GM19455 (cell line): ENCODE results near the gene HCFC1.

Experiments
- ATAC-seq: cut with Tn5 transposase; IDR thresholded peaks from one replicate; pipeline ENCODE4 v1.9.1; 2021; ENCODE audit not compliant: unreplicated experiment

HCFC1 gene

GRCh38 chrX:153971450-153972367 lies at the start of gene HCFC1:
HCFC1 (minus strand) TSS chrX:153971818; CDS start chrX:153970840, 978 bp downstream.
- ATAC-seq = peak; percentile 45

- ATAC-seq = no peak
Observed at GRCh38 chrX:154021131-154021611, 49.6 kb upstream of the HCFC1 start.

DNA sequence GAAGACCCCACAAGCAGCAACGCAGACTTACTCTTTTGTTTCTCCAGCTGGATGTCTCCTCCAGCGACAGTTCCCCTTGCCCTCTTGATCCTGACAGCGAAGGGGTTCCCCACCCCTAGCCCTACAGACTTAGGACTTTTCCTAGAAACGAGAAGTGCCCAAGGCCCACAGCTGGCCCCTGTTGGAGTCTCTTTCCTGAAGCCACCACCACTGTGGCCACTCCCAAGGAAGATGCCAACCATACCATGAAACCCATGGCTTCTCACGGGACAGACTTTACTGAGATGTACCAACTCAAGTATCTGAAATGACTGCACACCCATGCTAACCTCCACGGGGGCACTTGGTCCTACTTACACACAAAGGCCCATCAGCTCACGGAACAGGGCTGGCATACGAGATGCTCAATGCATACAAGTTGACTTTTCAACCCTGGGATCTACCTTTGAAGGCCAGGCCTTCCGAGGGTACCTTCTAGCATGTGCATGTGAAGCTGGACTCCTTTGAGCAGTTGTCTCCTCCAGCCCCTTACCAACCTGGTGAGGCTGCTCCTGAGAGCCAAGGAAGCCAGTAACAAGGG lies 49.0 kb upstream of the HCFC1 start:
- no peak for ATAC-seq

- peak; percentile 71 for ATAC-seq
Observed at GRCh38 chrX:154019633-154020528, 48.3 kb upstream of the HCFC1 start, which contains the start of gene IRAK1. IRAK1 (minus strand) TSS chrX:154019902; CDS start chrX:154019812, 90 bp downstream.

DNA sequence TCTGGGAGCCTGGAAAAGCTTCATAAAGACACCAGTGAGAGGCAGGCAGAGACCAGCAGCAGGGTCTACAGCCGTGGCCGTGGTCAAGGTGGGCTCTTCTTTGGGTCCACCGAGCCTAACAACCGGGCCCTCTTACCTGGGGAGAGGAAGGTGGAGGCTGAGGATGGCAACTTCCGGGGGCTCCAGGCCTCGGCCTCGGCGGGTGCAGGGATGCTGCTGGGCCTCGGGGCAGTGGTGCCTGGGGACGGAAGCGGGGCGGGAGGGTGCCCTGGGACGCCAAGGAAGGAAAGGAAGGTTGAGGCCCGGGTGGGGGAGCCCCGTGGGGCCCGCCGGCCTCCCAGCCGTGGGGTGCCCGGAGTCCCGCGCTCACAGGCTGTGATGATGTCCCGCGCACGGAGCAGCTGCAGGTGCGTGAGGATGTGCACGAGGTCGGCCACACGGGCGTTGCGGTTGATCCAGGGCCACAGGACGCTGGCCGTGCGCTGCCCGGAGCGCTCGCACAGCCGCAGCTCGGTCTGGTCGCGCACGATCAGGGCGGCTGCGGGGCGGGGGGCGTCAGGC lies 47.5 kb upstream of the HCFC1 start:
- ATAC-seq = peak; percentile 20

DNA sequence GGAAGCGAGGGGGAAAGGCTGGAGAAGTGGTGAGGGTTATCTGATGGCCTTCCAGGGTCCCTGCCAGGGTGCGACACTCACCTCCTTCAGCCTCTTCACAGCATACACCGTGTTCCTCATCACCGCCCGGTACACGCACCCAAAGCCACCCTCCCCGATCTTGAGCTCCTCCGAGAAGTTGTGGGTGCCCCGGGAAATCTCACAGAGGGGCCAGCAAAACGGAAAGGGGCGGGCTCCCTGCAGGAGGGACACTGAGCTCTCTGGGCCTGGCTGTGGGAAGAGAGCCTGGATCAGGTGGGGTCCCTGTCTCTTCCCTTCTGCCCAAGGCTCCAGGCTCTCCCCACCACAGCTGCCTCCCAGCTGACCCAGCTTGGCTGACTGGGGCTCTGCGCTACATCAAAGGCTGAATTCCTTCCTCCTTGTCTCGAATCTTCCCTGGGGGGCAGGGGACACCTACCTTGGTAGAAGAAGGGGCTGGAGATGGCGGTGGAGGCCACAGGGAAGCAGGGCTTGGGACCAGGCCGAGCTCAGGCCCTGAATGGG lies 47.0 kb upstream of the HCFC1 start:
- ATAC-seq = no peak

DNA sequence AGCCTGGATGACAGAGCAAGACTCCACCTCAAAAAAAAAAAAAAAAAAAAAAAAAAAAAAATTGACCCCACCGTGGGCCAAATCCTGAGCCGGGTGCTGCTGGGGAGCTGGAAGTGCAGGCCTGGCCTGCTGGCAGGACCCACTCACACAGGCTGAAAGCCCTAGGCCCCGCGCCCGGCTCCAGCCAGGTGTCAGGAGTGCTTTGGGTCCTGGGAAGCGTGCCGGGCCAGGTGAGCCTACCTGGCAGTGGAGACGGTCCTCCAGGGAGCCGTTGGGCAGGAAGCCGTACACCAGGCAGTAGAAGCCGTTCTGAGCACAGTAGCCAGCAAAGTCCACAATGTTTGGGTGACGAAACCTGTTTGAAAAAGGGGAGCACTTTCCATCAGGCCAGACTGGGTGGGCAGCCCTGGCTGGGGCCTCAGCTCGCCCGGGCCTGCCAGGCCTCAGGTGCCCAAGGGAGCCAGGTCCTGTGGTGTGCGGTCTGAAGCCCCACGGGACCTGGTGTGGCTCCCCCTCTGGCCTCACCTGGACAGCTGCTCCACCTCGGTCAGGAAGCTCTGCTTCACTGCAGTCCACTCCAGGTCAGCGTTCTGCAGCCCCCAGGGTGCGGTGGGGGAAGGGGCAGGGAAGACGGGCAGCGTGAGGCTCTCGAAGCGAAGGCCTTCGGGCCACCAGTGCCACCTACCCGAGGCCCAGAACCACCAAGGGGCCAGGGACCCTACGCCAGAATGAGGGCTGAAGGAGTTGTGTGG lies 46.3 kb upstream of the HCFC1 start:
- no peak for ATAC-seq

GRCh38 chrX:154016366-154017076 lies 44.9 kb upstream of the HCFC1 start:
- no peak for ATAC-seq

GRCh38 chrX:154015581-154016264 lies 44.1 kb upstream of the HCFC1 start:
- ATAC-seq = no peak

DNA sequence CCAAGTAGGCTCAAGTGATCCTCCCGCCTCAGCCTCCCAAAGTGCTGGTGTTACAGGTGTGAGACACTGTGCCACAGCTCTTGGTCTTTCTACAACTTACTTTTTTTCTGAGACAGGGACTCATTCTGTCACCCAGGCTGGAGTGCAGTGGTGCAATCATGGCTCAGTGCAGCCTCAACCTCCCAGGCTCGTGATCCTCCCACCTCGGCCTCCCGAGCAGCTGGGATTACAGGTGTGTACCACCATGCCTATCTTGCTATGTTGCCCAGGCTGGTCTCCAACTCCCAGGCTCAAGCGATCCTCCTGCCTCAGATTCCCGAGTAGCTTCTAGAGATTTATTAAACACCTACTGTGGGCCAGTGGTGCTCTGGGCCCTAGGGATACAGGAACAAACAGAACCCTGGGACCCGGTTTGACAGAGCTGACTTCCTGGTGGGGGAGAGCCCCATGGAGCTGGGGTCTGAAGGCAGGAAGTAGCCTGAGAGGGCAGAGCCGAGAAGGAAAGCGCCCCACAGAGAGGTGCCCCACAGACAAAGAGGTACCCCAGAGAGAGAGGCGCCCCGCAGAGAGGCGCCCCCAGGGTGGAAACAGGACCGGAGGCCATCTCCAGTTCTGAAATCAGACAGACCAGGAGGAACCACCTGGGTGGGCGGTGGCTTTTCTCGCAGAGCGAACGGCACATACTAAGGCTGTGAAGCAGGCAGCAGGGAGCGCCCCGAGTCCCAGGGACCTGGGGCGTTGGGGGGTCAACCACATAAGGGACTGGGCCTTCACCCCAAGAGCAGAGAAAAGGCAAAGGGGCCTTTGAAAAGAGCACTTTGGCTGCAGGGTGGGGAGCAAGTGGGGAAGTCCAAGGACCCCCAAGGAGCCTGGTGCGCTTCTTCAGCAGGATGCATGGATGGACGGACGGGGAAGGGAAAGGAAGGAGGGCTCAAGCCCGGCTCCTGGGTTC lies 43.1 kb upstream of the HCFC1 start:
- no peak for ATAC-seq

DNA sequence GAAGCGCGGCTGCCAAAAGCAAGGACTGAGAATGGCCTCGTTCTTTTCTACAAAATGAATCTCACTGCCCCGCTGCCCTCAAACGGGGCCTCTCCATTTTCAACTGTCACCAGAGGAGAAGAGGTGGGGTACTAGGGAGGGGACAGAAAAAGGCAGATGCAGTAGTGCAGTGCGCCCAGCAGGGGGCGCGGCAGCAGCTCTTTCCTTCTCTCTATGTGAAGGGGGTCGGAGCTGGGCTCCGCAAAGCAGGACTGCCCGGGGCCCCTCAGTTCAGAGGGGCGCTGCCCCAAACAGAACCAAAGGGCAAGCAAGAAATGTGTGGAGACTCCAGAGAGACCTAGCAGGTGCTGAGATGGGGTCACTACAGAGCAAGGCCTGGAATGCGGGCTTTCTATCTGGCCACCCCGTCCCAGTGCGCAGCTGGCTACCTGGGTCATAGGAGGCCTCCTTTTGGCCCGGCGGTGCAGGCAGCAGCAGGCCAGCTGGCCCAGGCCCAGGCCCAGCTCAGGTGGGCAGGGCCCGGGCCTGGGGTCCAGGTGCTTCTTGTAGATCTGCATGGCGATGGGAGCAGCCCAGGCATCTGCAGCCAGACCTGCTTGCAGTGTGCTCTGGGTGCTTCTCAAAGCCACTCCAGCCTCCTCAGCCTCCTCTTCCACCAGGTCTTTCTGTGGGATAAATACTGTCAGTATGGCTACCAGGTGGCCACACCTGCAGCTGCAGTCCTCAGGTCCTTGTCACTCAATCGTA lies 42.2 kb upstream of the HCFC1 start:
- ATAC-seq = no peak

DNA sequence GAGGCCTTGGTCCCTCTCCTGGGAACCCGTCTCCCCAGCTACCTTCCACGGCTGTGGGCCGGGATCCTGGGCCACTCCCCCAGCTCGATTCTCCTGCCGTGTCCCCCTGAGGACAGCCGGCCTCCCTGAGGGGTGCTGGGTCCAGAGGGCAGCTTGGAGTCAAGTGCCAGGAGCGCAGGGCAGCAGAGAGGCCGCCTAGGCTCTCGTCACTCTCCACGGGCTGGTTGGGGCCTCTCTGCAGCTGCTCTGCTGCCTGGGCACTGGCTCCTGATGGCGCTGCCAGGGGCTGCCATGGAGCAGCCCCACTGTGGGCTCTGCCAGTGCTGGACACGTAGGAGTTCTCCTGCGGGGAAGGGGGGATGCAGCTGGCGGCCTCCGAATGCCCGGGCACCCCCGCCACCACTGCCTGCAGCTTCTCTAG lies 41.4 kb upstream of the HCFC1 start:
- no peak for ATAC-seq

GRCh38 chrX:154012336-154012991 lies 40.8 kb upstream of the HCFC1 start:
- no peak for ATAC-seq

DNA sequence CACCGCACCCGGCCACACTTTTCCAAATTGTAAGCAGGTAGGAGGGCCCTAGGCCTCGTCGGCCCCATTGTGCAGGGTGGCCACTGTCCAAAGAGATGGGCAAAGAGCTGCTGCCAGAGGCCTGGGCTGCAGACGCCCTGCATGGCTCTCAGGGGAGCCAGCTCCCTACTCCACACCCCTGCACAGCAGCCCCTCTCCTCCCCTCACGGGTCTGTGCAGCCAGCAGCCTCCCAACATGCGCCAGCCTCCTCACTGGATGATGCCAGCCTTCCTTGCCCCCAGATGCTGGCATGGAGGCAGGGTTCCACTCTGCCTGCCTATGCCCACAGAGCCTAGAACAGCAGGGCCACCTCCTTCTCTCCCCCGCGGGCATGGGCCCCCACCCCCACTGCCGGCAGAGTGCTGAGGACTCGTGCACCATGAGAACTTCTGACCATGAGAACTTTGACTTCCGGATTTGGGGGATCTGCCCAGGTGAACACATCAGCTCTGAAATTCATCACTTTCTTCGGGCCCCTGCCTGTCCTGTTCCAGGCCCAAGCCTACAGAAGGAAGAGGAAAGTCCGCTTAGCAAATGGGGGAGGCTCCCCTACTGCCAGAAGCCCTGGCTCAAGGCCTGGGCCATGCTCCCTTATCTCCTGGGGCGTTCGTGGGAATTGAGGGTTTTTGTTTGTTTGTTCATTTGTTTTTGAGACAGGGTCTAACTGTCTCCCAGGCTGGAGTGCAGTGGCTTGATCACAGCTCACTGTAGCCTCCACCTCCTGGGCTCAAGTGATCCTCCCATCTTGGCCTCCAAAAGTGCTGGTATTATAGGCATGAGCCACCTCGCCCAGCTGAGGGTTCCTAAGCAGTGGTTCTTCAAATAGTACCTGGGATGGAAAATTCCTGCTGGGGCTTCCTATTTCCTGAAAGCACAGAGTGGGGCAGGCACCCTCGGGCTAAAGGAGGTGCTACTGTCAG lies 40.0 kb upstream of the HCFC1 start:
- no peak for ATAC-seq
